Lung (tissue), 12 donors: ENCODE measurements around the gene CDH4. TPM values are rescaled to one million over a fixed set of nuclear protein-coding genes. Genes with fewer than 3 reads are reported as not detected.

Experiments used
- ATAC-seq: fragments of 200-7000 bp; cut with Tn5 transposase; one replicate; pipeline ENCODE4 v1.9.1; 2020; ENCODE audit warnings: moderate number of reproducible peaks; ENCODE audit not compliant: insufficient read depth, low FRiP score
- DNase-seq, 3 donors: peaks; one replicate each; pipeline ENCODE4 v3.0.0-alpha.2; 2013 to 2017
- H3K27ac ChIP-seq, 2 donors: one replicate each; pipeline ENCODE4 v1.5.1; 2013; ENCODE audit warnings: mild to moderate bottlenecking in 2 of 2, moderate library complexity in 2 of 2, control low read depth in 1 of 2, inconsistent platforms in 1 of 2, low read depth in 1 of 2, low read length in 1 of 2
- H3K27me3 ChIP-seq, 3 donors: one replicate each; pipeline ENCODE4 v1.5.1; 2013; ENCODE audit warnings: low read length in 2 of 3; ENCODE audit not compliant: control insufficient read depth in 3 of 3, insufficient read depth in 3 of 3
- H3K36me3 ChIP-seq, 4 donors: one replicate each; pipeline ENCODE4 v1.5.1; 2013; ENCODE audit warnings: low read length in 4 of 4, mild to moderate bottlenecking in 1 of 4, moderate library complexity in 1 of 4; ENCODE audit not compliant: control insufficient read depth in 4 of 4, insufficient read depth in 4 of 4
- H3K4me1 ChIP-seq, 5 donors: one replicate each; pipeline ENCODE4 v1.5.1; 2013; ENCODE audit warnings: low read length in 5 of 5, mild to moderate bottlenecking in 2 of 5, moderate library complexity in 1 of 5; ENCODE audit not compliant: control insufficient read depth in 5 of 5, insufficient read depth in 5 of 5
- H3K4me3 ChIP-seq: one replicate; pipeline ENCODE4 v1.5.1; 2013; ENCODE audit warnings: mild to moderate bottlenecking, control low read depth, moderate library complexity
- H3K9ac ChIP-seq, 2 donors: one replicate each; pipeline ENCODE4 v1.5.1; 2013; ENCODE audit warnings: low read length in 2 of 2, control low read depth in 1 of 2; ENCODE audit not compliant: insufficient read depth in 1 of 2
- H3K9me3 ChIP-seq, 4 donors: one replicate each; pipeline ENCODE4 v1.5.1; 2013; ENCODE audit warnings: low read length in 3 of 4, mild to moderate bottlenecking in 1 of 4, moderate library complexity in 1 of 4; ENCODE audit not compliant: control insufficient read depth in 4 of 4, insufficient read depth in 3 of 4
- WGBS, 2 donors: extraction: QIAGEN DNeasy Blood & Tissue Kit; methylation state at CpG; one replicate each; pipeline ENCODE4 v1.1.7; 2013; 5-methylcytosine and 5-hydroxymethylcytosine counted together
- polyA plus RNA-seq, 2 donors: library from polyadenylated mRNA; stranded (reverse); fragments of 200-250 nt; gene quantifications; one replicate each; pipeline ENCODE4 v1.2.1, GENCODE V29; 2013
- total RNA-seq, 2 donors: library from RNA; depleted of rRNA in 1 of 2; stranded (reverse); fragments of >200 nt in 1 of 2; gene quantifications; one replicate each; pipeline ENCODE4 v1.2.1, GENCODE V29; 2014 to 2021
- TF ChIP-seq, protein P1 (sequence below): IDR thresholded peaks from 2 replicates; pipeline ENCODE4 v1.5.1; 2012; ENCODE audit warnings: mild to moderate bottlenecking; ENCODE audit errors: control extremely low read depth, extremely low read depth
- donor health status: control.
- donor health status: control.
- donor health status: Bipolar disorder and iron deficiency.
- donor health status: healthy.
- donor health status: DM: yes; HTN: yes; CAD: no.

CDH4 gene
- total and polyA plus RNA-seq, 4 donors = 0.10 to 2.1 (median 0.34) TPM

DNA sequence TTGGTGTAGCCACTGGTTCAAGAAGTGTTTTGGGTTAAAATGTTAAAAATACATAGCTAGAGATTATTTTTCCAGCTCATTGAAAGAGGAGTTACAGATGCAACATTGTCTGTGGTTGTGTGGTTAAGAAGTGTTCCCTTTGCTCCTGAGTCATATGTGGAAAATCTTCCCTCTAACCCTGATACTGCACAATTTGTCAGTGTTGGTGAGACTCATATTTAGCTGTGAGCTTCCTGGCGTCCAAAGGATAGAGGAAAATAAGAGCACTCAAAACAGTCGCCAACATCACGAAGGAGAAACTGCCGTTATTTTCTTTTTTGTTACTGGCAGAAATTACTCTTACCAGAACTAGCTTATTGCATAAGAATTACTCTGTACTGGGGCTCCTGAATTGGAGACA, 250.4 kb downstream of the CDH4 start:
- 91 to 95% methylated on average over 4 of the region's 4 CpGs for WGBS, 2 donors
- Histone ChIP-seq H3K9me3 (peaks cover 0 to 2% (median 0%) of the 10 kb centered on the region in 4 donors), H3K4me3 (no peak overlapping the region), H3K27me3 (no peaks in the 10 kb centered on the region), H3K36me3 (no peaks in the 10 kb centered on the region), H3K27ac (no peak overlapping the region), H3K9ac (no peak overlapping the region), H3K4me1 (peaks cover 0 to 15% (median 0%) of the 10 kb centered on the region in 5 donors)
- no peak for DNase-seq
- ATAC-seq = no peak
- TF ChIP-seq, protein P1, sequence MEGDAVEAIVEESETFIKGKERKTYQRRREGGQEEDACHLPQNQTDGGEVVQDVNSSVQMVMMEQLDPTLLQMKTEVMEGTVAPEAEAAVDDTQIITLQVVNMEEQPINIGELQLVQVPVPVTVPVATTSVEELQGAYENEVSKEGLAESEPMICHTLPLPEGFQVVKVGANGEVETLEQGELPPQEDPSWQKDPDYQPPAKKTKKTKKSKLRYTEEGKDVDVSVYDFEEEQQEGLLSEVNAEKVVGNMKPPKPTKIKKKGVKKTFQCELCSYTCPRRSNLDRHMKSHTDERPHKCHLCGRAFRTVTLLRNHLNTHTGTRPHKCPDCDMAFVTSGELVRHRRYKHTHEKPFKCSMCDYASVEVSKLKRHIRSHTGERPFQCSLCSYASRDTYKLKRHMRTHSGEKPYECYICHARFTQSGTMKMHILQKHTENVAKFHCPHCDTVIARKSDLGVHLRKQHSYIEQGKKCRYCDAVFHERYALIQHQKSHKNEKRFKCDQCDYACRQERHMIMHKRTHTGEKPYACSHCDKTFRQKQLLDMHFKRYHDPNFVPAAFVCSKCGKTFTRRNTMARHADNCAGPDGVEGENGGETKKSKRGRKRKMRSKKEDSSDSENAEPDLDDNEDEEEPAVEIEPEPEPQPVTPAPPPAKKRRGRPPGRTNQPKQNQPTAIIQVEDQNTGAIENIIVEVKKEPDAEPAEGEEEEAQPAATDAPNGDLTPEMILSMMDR = no peak

DNA sequence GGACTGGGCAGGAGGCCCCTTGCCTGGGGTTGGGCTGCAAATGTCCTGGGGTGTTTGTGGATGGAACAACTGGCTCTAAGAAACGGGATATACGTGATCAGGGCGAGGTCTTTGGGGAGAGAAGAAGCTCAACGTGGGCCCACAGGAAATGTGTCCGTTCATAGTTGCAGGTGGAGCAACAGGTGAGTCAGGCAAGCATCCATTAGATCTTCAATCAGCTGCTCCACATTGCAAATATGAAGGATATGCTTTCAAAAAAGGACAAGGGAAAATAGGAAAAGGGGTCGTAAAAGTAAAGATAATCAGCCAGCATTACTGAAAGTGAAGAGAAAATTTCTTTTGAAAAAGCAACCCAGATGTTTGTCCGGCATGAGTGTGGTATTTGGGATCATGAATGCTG, 251.0 kb downstream of the CDH4 start:
- TF ChIP-seq, protein P1 = no peak
- Histone ChIP-seq H3K27ac (no peak overlapping the region), H3K4me1 (peaks cover 0 to 15% (median 0%) of the 10 kb centered on the region in 5 donors), H3K27me3 (peaks cover 0 to 3% (median 0%) of the 10 kb centered on the region in 3 donors), H3K9me3 (peaks cover 0 to 2% (median 0%) of the 10 kb centered on the region in 4 donors), H3K36me3 (no peaks in the 10 kb centered on the region), H3K4me3 (no peak overlapping the region), H3K9ac (no peak overlapping the region)
- 74 to 89% methylated on average over 7 of the region's 7 CpGs for WGBS, 2 donors
- ATAC-seq = no peak
- no peak for DNase-seq

DNA sequence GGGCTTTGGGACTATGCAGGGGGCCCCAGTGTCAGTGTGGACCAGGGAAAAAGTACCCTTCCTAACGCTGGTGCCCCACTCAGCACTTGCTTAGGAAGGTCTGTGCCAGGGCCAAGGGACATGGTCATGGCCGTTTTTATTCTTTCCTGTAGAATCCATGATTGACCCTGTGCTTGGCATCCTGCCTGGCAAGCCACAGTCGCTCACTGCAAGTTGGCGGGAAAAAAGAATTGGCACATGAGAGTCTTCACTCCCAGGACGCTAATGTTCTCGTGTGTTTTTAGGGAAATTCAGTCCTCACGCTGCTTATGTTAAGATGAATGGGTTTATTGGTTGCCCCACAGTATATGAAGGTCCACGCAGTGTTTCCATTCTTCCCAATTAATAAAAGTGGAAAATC, 253.4 kb downstream of the CDH4 start:
- Histone ChIP-seq H3K27me3 (peaks cover 0 to 10% (median 0%) of the 10 kb centered on the region in 3 donors), H3K36me3 (no peaks in the 10 kb centered on the region), H3K9ac (no peak overlapping the region), H3K27ac (no peak overlapping the region), H3K4me1 (peaks cover 0 to 10% (median 0%) of the 10 kb centered on the region in 5 donors), H3K9me3 (peaks cover 0 to 3% (median 0%) of the 10 kb centered on the region in 4 donors), H3K4me3 (no peak overlapping the region)
- WGBS, 2 donors = 76 to 78% methylated on average over 8 of the region's 8 CpGs
- TF ChIP-seq, protein P1 = no peak
- no peak for ATAC-seq
- DNase-seq = no peak

DNA sequence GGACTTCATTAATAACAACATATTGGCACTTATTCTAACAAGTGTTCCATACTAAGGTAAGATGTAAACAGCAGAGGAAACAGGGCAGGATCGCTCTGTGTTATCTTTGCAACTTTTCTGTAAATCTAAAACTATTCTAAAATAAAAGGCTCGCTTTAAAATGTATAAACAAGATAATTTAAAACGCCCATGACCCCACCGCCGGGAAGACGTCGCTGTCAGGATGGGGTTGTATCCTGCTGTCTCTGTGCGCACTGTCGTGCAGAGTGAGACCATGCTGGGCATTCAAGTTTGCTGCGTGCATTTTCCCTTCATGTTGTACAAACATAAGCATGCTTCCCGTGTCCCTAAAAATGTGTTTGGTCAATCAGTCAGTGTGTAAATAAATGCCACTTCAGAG, 255.7 kb downstream of the CDH4 start:
- WGBS, 2 donors = 64 to 84% methylated on average over 11 of the region's 11 CpGs
- no peak for ATAC-seq
- H3K27me3 ChIP-seq = peaks cover 0 to 10% (median 0%) of the 10 kb centered on the region in 3 donors

More for the DNA sequence above, 255.7 kb downstream of the CDH4 start:
- H3K9ac ChIP-seq = no peak overlapping the region
- DNase-seq = no peak
- TF ChIP-seq, protein P1 = no peak
- peaks cover 0 to 3% (median 0%) of the 10 kb centered on the region in 4 donors for H3K9me3 ChIP-seq
- no peak overlapping the region for H3K4me3 ChIP-seq
- H3K27ac ChIP-seq = no peak overlapping the region
- no peaks in the 10 kb centered on the region for H3K36me3 ChIP-seq
- H3K4me1 ChIP-seq = no peaks in the 10 kb centered on the region
